ENCODE measurements around the gene PPP1R9B.

Gene PPP1R9B

GRCh38 chr17:50149091-50149416 lies 1.4 kb downstream of the PPP1R9B start:
- H3K4me3 ChIP-seq (ENCODE audit: low read length): peak overlapping the region; percentile 90
- no peak for TF ChIP-seq ZNF274 (IDR thresholded peaks at IDR 0.05; ENCODE audit: low read depth, low read length)

- TF ChIP-seq ZNF274 (IDR thresholded peaks at IDR 0.05; ENCODE audit: low read depth, low read length): no peak
These were observed 2.0 kb downstream of the PPP1R9B start for GRCh38 chr17:50148226-50149090.

GRCh38 chr17:50147841-50148225 lies 2.6 kb downstream of the PPP1R9B start:
- TF ChIP-seq ZNF274 (IDR thresholded peaks at IDR 0.05; ENCODE audit: low read depth, low read length): no peak

More at GRCh38 chr17:50148226-50149090, 2.0 kb downstream of the PPP1R9B start:
- peak overlapping the region; percentile 90 for H3K4me3 ChIP-seq (ENCODE audit: low read length)

GRCh38 chr17:50146927-50147665 lies 3.4 kb downstream of the PPP1R9B start:
- H3K4me3 ChIP-seq (ENCODE audit: low read length): peak overlapping the region; percentile 90
- TF ChIP-seq ZNF274 (IDR thresholded peaks at IDR 0.05; ENCODE audit: low read depth, low read length): no peak

More at GRCh38 chr17:50147841-50148225, 2.6 kb downstream of the PPP1R9B start:
- peak overlapping the region; percentile 90 for H3K4me3 ChIP-seq (ENCODE audit: low read length)

- no peak for TF ChIP-seq ZNF274 (IDR thresholded peaks at IDR 0.05; ENCODE audit: low read depth, low read length)
- H3K4me3 ChIP-seq (ENCODE audit: low read length): peak overlapping the region; percentile 90; the same call in 1 of the 2 replicates
These were observed 4.1 kb downstream of the PPP1R9B start for GRCh38 chr17:50146230-50146926.

- TF ChIP-seq ZNF274 (IDR thresholded peaks at IDR 0.05; ENCODE audit: low read depth, low read length): no peak
- H3K4me3 ChIP-seq (ENCODE audit: low read length): no peak overlapping the region; the same call in 1 of the 2 replicates
These were observed 4.8 kb downstream of the PPP1R9B start for GRCh38 chr17:50145532-50146229.

GRCh38 chr17:50144845-50145531 lies 5.5 kb downstream of the PPP1R9B start:
- no peak overlapping the region for H3K4me3 ChIP-seq (ENCODE audit: low read length)
- no peak for TF ChIP-seq ZNF274 (IDR thresholded peaks at IDR 0.05; ENCODE audit: low read depth, low read length)

GRCh38 chr17:50144355-50144754 lies 6.1 kb downstream of the PPP1R9B start:
- TF ChIP-seq ZNF274 (IDR thresholded peaks at IDR 0.05; ENCODE audit: low read depth, low read length): no peak
- no peak overlapping the region for H3K4me3 ChIP-seq (ENCODE audit: low read length)

GRCh38 chr17:50143461-50144176 lies 6.9 kb downstream of the PPP1R9B start:
- TF ChIP-seq ZNF274 (IDR thresholded peaks at IDR 0.05; ENCODE audit: low read depth, low read length): no peak
- H3K4me3 ChIP-seq (ENCODE audit: low read length): no peak overlapping the region

GRCh38 chr17:50141745-50142110 lies 8.7 kb downstream of the PPP1R9B start:
- TF ChIP-seq ZNF274 (IDR thresholded peaks at IDR 0.05; ENCODE audit: low read depth, low read length): no peak
- H3K4me3 ChIP-seq (ENCODE audit: low read length): no peak overlapping the region

GRCh38 chr17:50141026-50141744 lies 9.3 kb downstream of the PPP1R9B start:
- TF ChIP-seq ZNF274 (IDR thresholded peaks at IDR 0.05; ENCODE audit: low read depth, low read length): no peak
- H3K4me3 ChIP-seq (ENCODE audit: low read length): no peak overlapping the region
